ENCODE measurements around the gene AKAP13. TPM values are rescaled to one million over a fixed set of nuclear protein-coding genes. Genes with fewer than 3 reads are reported as not detected.

Gene AKAP13
- total and polyA plus RNA-seq, 2 of the 13 experiments (the other 11 are each of a cell fraction or from before 2014, with no cell fraction given): 6.7 to 27.1 TPM

DNA sequence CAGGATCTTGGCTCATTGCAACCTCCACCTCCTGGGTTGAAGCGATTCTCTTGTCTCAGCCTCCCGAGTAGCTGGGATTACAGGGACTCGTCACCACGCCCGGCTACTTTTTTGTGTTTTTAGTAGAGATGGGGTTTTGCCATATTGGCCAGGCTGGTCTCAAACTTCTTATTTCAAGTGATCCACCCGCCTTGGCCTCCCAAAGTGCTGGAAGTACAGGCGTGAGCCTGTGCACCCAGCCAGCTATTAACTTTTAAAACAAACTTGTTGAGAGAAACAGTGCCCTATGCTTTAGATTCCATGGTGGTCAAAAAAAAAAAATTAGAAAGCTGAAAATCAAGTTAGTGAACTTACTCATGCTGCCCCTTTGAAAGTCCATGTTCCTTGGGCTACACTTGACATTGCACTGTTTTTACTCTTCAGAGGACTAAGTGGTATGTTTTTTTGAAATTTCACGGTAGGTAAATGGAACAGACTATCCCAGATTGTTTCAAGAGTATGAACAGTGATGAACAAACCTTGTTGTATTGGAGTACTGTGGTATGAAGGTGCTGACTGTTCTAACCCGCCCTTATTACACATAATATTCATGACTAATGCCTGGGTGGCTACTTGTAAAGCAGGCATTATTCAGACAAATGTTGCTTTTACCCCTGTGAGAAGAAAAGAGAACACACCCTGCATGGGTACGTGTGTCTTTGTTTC, 207.5 kb downstream of the AKAP13 start:
- FAIRE-seq (no peak), ATAC-seq (no peak), DNase-seq (ENCODE audit: low spot score) (no peak)
- Histone ChIP-seq H3K27ac (ENCODE audit: extremely low read length, insufficient read depth, low read length) (no peak overlapping the region), H3K9me3 (ENCODE audit: low read length) (no peaks in the 10 kb centered on the region), H3K4me2 (ENCODE audit: low read depth, low read length) (no peak overlapping the region), H3K27me3 (ENCODE audit: control insufficient read depth in 1 of 2, insufficient read depth in 2 of 2, low read length in 2 of 2) (no peaks in the 10 kb centered on the region), H4K20me1 (ENCODE audit: insufficient read depth, low read length) (no peaks in the 10 kb centered on the region), H3K36me3 (replicated peaks in 1 of 2; ENCODE audit: control insufficient read depth in 1 of 2, insufficient read depth in 2 of 2, low read length in 2 of 2) (peaks cover 0 to 5% of the 10 kb centered on the region in 2 experiments; a peak in 3 of 5 replicates), H2AFZ (ENCODE audit: low read length) (no peak overlapping the region), H3K9ac (ENCODE audit: insufficient read depth, low read depth, low read length) (no peak overlapping the region), H3K4me3 (replicated peaks in 1 of 3; ENCODE audit: insufficient read depth in 1 of 3, low read depth in 2 of 3, low read length in 3 of 3) (no peak overlapping the region), H3K79me2 (ENCODE audit: insufficient read depth, low read length) (no peaks in the 10 kb centered on the region), H3K4me1 (ENCODE audit: insufficient read depth, low read length) (peaks cover 44% of the 10 kb centered on the region)
- WGBS (ENCODE audit: low lambda C conversion rate): 97% methylated on average over 10 of the region's 10 CpGs
- ChIA-PET POLR2A (no interaction called here), CTCF (ENCODE audit: low intra/inter-chr PET ratio, low total read pairs) (no interaction called here)
- no TSS peak for BruUV-seq (replicated peaks)
- in situ Hi-C loops (cut with HindIII; ENCODE audit: extremely low pct_ligation_motif_present, low pct_unique_long_range_greater_than_20kb) (no loop called here), intact Hi-C loops (cut with micrococcal nuclease; ENCODE audit: unreplicated experiment) (no loop called here)
- TF ChIP-seq ZBTB1 (CRISPR knock-in tag; IDR thresholded peaks at IDR 0.05; ENCODE audit: borderline replicate concordance) (no peak), ZKSCAN1 (IDR thresholded peaks at IDR 0.05; ENCODE audit: low read length) (no peak), FOXA1 (IDR thresholded peaks at IDR 0.05) (no peak), FOXA1 (CRISPR knock-in tag; IDR thresholded peaks at IDR 0.05) (no peak), ZNF788 (CRISPR knock-in tag; IDR thresholded peaks at IDR 0.05; ENCODE audit: borderline replicate concordance) (no peak), HNRNPK (IDR thresholded peaks at IDR 0.05; ENCODE audit: low read depth, low read length, poor library complexity, severe bottlenecking) (no peak), ZNF569 (CRISPR knock-in tag; IDR thresholded peaks at IDR 0.05; ENCODE audit: borderline replicate concordance) (no peak), NCOA5 (CRISPR knock-in tag; IDR thresholded peaks at IDR 0.05) (no peak), ZNF17 (CRISPR knock-in tag; IDR thresholded peaks at IDR 0.05) (no peak), SNAI1 (CRISPR knock-in tag; IDR thresholded peaks at IDR 0.05; ENCODE audit: borderline replicate concordance) (no peak), AKNA (CRISPR knock-in tag; IDR thresholded peaks at IDR 0.05; ENCODE audit: borderline replicate concordance) (no peak), ZNF33B (CRISPR knock-in tag; IDR thresholded peaks at IDR 0.05) (no peak), TAF1 (CRISPR knock-in tag; IDR thresholded peaks at IDR 0.05) (no peak), NFE2 (CRISPR knock-in tag; IDR thresholded peaks at IDR 0.05) (no peak), ZBTB8A (CRISPR knock-in tag; IDR thresholded peaks at IDR 0.05; ENCODE audit: borderline replicate concordance, low read depth) (no peak), AHR (CRISPR knock-in tag; IDR thresholded peaks at IDR 0.05) (no peak), PLRG1 (conservative IDR thresholded peaks at IDR 0.05) (no peak)
- TF ChIP-seq, protein P1, sequence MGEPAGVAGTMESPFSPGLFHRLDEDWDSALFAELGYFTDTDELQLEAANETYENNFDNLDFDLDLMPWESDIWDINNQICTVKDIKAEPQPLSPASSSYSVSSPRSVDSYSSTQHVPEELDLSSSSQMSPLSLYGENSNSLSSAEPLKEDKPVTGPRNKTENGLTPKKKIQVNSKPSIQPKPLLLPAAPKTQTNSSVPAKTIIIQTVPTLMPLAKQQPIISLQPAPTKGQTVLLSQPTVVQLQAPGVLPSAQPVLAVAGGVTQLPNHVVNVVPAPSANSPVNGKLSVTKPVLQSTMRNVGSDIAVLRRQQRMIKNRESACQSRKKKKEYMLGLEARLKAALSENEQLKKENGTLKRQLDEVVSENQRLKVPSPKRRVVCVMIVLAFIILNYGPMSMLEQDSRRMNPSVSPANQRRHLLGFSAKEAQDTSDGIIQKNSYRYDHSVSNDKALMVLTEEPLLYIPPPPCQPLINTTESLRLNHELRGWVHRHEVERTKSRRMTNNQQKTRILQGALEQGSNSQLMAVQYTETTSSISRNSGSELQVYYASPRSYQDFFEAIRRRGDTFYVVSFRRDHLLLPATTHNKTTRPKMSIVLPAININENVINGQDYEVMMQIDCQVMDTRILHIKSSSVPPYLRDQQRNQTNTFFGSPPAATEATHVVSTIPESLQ (CRISPR knock-in tag; conservative IDR thresholded peaks at IDR 0.05): no peak
- TF ChIP-seq, protein P2, sequence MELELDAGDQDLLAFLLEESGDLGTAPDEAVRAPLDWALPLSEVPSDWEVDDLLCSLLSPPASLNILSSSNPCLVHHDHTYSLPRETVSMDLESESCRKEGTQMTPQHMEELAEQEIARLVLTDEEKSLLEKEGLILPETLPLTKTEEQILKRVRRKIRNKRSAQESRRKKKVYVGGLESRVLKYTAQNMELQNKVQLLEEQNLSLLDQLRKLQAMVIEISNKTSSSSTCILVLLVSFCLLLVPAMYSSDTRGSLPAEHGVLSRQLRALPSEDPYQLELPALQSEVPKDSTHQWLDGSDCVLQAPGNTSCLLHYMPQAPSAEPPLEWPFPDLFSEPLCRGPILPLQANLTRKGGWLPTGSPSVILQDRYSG (CRISPR knock-in tag; IDR thresholded peaks at IDR 0.05): no peak
